ENCODE results near the gene MPEG1.

DNA sequence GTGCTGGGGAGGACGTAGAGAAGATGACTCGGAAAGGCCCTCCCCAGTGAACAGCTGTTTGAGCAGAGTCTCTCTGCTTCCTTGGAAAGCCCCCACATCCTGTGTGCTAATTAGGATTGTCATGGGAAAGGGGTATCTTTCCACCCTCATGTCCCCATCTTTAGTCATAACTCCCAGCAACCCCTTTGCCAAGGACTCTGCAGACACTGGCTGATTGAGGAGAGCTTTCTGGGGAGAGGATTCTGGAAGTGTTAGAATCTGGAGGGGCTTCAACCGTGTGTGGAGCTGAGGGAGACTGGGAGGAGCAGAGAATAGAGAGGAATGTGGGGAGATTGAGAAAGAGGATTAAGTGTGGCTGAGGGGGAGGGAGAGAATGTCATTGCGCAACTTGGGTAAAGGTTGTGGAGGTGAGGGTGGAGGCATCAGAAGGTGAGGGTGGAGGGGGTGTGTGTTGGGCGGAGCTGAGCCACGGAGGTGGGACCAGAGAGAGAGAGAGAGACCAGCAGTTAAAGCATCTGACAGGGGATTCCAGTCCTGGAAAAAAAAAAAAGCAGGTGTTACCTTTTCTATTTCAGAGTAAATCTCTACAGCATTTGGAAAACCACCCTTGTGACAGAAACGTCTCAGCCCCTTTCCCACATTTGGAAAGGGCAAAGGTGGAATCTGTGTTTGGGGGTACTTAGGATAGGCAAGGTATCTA, 38.6 kb downstream of the MPEG1 start:
- TF ChIP-seq, protein P1, sequence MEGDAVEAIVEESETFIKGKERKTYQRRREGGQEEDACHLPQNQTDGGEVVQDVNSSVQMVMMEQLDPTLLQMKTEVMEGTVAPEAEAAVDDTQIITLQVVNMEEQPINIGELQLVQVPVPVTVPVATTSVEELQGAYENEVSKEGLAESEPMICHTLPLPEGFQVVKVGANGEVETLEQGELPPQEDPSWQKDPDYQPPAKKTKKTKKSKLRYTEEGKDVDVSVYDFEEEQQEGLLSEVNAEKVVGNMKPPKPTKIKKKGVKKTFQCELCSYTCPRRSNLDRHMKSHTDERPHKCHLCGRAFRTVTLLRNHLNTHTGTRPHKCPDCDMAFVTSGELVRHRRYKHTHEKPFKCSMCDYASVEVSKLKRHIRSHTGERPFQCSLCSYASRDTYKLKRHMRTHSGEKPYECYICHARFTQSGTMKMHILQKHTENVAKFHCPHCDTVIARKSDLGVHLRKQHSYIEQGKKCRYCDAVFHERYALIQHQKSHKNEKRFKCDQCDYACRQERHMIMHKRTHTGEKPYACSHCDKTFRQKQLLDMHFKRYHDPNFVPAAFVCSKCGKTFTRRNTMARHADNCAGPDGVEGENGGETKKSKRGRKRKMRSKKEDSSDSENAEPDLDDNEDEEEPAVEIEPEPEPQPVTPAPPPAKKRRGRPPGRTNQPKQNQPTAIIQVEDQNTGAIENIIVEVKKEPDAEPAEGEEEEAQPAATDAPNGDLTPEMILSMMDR (conservative IDR thresholded peaks at IDR 0.05; ENCODE audit: low read depth, low read length), result no peak
- no peak for TF ChIP-seq EZH2phosphoT487 (IDR thresholded peaks at IDR 0.05; ENCODE audit: borderline replicate concordance, low read length)
- TF ChIP-seq EZH2 (IDR thresholded peaks at IDR 0.05; ENCODE audit: low read length, unreplicated experiment), result no peak

Data from PC-3 (cell line).